HK-2 (cell line): ENCODE measurements around the gene MAD1L1.

Experiments
- DNase-seq: peaks from one replicate; pipeline ENCODE4 v3.0.0-alpha.2; 2018; ENCODE audit not compliant: unreplicated experiment

MAD1L1 gene

DNA sequence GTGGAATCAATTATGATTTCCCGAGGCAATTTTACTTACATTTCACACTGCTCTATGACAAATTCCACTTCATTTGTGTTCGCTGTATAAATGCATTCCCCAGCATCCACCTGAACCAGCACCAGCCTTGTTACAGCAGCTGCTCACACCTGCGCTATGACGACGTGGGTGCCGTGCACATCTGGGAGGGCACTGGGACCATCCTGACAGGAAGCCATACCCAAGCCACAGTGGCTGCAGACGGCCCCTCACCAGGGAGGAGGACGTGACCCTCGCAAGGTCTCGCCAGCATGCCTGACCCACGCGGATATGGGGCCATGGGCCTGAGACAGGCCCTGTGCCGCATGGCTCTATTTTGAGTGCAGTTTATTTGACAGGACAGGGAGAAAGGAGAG is 201.3 kb downstream of the MAD1L1 start:
- DNase-seq: no peak

DNA sequence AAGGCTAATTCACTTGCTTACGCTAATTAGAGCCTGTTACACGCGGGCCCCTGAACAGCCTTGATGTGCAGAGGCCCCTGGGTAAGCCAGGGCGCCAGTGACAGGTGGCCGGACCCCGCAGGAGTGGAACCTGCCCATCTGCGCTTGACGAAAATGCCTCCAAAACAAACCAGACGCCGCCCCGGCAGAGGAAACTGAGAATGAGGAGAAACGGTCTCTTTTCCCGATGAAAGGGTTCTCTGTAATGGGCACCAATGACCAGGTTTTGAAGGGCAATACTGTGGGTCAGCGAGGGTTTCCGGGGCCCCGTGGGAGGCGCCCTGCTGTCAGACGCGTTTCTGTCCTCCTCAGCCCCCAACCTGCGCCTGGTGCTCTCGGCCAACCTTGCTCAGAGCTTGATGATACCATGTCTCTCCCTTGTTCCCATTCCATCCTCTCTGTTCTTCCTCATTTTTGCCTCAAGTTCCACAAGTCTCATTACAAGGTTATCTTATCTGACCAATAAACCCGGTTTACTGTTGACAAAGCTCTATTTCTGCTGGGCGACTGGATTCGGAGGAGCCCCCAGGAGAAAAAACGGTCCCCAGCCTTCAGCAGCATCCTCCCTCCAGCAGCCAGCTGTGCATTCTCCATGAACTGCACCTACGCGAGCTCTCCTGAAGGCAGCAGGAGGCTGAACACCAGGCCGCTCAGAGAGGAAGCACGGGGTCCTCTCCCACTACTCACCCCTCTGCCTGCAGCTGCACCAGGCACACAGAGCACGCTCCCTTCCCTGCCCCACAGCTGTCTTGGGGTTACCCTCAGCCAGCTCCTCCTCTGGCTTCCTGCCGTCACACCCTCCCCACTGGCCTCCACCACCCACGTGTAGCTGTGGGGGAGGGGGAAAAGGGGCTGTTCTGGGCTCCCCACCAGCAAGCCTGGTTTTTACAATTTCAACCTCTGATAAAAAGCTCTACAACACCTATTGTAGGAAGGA is 202.0 kb downstream of the MAD1L1 start:
- no peak for DNase-seq

DNA sequence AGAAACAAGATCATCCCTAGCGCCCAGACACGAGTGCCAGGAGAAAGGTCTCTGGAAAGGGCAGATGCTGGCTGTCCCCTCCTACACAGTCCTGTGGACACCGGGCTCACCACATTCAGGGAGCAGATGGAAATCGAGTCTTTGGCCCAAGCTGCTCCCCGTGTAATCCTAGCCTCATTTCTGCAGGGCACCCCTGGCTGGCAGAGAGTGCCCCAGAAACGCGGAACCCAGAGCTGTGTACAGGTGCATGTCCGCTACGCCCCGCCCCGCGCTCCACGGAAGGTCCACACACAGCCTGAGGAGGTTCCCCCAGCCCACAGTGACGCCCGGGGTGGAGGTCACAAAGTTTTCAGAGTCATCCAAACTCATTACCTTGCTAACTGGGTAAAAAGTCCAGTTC is 202.8 kb downstream of the MAD1L1 start:
- no peak for DNase-seq

DNA sequence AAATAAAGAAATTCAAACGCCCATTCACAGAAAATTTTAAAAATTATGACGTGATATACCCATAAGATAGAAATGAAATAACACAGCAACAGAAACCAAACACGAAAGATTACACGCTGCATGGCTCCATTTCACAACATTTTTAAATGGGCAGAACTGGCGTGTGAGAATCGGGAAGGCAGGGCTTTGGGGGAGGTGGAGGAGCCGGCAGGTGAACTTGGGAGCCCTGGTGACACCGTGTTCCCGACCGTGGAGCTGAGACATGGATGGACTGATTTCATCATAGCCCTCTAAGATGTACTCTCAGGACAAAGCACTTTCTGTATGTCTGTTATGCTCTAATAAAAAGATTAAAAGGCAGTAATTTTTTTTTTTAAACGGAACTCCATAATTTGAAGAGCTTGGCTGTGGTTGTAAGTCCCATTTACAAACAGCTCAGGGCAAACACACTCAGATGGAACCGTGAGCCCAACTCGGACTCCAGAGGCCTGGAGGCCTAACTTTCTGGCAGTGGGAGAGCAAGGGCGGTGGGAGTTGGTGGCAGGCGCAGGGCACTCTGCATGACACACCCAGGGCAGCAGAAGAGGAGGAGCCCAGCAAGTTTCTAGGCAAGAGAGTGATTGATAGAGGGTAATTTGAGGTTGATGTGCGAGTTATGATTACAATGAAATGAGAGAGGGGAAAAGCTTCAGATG is 203.4 kb downstream of the MAD1L1 start:
- no peak for DNase-seq

DNA sequence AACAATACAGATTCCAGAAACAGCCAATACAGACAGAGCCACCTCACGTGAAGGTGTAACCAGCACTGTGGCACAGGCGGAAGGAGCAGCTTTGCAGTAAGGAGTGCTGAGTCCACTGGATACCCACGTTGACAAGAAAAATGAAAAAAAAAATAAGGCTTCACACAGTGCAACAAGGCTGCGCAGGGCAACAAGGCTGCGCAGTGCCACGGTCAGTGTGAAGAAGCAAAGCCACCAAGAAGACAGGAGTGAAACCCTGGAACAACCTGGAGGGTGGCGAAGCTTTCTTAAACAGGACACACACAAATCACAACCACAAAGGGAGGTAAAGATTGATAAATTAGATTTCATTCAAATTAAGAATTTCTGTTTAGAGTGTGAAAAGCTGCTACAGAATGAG is 204.0 kb downstream of the MAD1L1 start:
- no peak for DNase-seq

DNA sequence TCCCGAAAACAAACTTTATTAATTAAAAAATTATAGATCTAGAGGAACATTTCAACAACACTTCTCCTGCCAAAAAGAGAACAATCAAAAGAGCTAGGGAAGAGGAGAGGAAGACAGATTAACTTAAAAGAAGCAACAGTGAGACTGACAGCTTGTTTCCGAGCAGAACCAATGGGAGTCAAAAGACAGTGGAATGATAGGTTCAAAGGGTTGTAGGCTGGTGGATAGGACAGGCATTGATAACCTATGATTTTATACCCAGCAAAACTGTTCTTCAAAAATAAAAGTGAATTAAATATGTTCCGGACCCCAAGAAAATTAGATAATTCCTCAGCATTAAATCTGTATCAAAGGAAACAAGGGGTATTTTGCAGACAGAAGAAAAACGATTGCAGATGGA is 207.6 kb downstream of the MAD1L1 start:
- DNase-seq: no peak

DNA sequence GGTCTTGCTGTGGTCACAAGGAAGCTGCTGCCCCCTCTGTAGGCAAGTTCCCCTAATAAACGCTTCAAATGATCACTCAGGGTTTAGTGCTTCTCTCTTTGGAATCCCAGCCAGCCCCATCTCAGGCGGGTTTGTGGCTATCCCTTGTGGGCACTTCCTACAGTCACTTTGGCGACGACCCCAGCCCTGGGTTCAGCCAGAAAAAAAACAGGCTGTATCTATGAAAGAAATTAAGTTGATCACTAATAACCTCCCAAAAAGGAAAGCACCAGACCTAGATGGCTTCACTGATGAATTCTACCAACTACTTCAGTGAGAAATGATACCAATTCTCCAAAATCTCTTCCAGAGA is 208.2 kb downstream of the MAD1L1 start:
- DNase-seq: no peak

DNA sequence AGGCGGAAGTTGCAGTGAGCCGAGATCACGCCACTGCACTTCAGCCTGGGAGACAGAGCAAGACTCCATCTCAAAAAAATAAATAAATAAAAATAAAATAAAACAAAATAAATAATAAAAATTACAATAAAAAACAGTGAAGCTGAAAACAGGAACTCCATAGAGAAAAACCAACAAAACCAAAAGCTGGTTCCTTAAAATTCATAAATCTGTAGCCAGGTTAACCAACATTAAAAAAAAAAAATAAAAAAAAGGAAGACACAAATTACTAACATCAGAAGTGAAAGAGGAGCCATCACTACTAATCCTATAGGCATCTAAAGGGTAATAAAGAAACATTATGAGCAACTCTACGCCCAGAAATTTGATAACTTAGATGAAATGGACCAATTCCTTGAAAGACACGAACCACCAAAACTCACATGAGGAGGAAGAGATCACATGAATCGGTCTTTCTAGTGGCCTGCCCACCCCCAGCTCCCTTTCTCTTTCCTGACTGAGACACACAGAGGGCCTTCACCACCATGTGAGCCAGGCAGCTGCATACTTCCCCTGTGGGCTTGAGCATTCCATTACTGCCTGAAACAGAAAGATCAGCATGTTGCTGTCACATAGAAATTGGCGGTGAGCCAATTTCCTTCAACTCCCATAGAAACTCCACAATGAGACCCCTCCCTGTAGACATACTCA is 208.7 kb downstream of the MAD1L1 start:
- no peak for DNase-seq

DNA sequence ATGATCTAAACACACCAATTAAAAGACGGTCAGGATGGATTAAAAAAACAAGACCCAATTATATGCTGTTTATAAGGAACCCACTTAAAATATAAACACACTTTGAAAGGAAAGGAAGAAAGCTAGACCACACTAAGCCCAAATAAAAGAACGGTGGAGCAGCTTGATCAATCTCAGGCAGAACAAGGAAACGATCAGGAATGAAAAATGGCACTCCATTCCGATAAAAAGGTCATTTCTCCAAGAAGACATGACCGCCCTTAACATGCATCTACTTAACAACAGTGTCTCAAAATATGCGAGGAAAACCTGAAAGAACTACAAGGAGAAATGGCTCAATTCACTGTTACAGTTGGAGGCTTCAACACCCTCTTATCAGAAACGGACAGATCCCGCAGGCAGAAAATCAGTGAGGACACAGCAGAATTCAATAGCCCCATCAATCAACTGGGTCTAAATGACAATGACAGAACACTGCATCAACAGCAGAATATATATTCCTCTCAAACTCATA is 210.0 kb downstream of the MAD1L1 start:
- no peak for DNase-seq

DNA sequence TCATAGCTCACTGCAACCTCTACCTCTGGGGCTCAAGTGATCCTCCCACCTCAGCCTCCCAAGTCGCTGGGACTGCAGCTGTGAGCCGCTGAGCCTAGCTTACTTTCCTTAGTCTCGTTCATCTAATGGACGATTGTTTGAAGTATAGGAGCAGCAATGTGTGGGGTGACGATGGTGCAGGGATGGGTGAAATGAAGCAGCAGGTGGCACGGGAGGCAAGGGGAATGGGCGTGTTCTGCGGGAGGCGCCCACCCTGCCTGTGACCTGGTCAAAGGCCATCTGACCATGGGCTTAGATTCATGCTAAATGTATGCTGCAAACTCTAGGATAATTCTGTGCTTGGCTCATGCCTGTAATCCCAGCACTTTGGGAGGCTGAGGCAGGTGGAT is 210.7 kb downstream of the MAD1L1 start:
- no peak for DNase-seq

DNA sequence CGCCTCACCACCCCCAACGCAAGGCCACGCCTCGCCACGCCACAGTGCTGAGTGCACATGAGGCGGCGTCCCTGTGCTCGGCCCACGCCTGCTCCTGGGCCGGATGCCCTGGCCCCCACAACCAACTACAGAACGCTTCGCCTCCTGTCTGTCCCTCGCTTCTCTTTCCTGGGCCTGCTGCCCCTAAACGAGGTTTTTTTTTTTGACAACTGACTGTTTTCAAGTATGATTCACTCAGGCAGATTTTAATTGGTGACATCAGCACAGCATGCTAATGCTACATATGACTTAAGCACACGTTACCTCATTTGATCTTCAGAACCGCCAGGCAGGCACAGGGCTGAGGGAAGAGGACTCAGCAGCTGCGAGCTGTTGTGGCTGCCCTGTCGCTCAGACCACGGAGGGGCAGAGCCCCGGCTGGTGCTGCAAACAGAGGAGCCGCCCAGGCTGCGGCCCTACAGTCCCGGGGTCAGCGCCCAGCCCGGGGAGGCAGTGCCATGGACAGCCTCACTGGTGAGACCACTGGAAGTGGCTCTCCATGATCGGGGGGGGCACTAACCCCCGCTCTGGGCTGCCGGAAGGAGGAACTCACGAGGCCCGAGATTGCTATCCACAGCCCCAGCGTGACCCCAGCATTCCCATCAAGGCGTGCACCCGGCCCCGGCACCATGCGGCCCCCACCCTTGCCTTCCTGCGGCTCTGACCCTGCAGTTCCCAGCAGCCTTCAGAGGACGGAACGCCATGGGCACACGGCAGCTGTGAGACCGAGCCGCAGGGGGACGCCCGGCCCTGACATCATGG is 212.8 kb downstream of the MAD1L1 start:
- DNase-seq: no peak

DNA sequence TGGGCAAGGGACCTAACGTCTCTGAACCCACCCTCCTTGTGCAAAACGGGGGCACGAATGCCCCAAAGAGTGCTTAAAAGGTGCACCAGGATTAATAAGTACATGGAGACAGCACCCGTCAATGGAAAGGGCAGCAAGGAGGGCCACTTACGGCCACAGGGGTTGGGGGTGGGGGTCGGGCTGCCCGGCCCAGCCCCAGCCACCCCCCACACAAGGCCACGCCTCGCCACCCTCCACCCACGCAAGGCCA is 213.4 kb downstream of the MAD1L1 start:
- DNase-seq: no peak

DNA sequence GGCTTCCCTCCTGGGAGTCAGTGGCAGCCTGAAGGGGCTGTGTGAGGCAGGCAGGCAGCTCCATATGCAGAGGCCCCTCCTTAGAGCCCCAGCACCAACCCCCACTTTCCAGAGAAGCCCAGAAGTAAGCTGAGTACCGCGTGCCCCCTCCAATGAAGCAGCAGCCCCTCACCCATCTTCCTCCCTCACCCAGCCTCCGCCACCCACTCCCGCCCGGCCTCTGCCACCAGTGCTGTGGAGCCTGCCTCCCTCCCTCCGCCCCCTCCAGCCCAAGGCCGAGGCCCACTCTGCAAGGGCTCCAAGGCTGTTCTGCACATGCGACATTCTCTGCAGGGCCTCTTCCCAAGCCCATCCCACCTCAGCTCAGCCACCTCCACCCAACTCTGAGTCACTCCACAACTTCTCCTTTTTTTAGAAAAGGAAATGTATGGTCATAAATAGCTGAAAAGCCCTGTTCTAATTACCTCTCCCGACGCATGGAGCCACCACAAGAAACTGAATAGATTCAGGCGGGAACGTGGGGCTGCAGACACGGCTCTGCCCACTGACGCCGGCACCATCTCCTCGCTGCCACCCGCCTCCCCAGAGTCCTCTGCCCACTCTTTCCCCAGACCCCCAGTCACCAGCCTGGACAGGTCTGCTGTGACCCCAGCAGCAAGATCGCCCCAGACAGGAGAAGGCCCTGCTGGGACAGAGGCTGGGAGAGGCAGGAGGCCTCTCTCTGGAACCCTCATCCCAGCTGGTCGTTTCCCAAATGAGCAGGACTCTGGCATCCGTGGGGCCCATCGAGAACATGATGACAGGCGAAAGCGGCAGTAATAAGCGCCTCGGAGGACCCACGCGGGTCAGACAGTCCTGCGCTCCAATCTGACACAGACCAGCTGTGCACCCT is 213.9 kb downstream of the MAD1L1 start:
- no peak for DNase-seq

DNA sequence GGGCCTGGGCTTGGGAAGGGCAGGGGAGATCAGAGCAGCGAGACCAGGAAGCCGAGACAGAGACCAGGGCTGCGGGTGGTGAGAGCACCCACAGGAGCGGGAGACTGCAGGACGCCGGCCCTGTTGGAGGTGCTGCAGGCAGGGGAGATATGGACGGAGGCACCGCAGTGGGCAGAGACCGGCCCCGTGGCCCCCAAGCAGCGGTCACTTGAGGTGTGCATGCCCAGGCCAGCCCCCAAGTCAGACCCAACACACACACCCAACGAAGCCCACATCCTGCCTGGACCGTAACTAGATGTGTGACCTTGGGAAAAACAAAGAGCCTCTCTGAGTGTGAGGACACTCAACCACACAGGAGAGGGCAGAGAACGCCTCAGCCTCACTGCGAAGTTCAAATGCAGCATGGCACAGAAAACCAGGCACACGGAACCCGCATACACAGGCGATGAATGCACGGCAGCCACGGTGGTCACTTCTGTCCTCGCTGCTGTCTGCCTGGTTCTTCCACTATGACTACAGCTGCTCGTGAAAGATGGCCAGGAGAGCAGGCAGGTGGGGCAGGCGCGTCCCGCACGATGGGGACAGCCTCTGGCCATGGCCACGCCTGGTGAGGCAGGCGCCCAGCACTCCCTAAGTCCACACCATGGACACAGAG is 214.7 kb downstream of the MAD1L1 start:
- no peak for DNase-seq

DNA sequence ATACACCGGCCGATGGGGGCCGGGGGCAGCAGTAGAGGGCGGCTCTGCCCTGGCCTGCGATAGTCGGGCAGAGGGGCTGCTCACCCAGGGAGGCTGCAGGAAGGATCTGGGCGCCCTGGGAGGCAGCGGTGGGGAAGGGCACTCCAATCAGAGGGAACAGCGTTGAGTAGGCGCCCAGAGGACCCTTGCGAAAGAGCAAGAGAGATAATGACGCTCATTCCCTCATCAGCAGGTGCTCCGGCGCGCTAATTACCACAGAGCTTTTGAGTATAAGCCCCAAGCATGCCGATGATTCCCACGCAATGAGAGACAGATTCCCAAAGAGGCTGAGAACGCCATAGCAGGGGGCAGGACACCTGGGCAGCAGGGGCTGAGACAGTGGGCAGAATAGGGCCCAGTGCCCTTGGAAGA is 215.3 kb downstream of the MAD1L1 start:
- DNase-seq: no peak

DNA sequence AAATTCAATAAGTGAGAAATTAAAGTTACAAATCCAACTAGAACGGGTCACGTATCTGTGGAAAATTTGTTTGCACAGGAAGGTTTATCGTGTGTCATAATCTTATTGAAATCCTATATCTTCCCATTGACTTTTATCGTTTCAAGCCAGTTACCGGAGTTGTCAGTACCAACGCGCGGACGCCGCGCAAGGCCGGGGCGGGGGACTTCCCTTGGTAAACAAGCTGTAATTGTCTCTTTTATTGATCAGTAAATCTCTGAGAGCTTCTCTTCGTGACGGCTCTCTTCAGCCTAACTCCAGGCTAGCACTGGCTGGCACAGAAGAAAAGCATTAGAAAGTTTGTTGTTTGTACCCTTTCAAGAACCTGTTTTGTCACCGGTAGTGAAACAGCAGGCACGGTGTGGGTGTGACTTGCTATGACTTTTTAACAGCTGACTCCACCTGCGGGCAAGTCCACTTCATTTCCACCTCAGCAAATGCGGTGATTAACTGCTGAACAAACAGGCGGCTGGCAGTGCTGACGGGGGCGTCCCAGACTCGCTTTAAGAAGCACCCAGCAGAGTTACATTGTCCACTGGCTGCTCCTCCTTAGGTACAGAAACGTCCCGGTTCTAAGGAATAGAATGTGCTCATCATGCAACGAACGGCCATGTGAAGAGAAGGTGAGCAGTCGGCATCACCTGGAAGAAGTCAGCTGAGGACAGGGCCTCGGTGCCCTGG is 215.8 kb downstream of the MAD1L1 start:
- no peak for DNase-seq

DNA sequence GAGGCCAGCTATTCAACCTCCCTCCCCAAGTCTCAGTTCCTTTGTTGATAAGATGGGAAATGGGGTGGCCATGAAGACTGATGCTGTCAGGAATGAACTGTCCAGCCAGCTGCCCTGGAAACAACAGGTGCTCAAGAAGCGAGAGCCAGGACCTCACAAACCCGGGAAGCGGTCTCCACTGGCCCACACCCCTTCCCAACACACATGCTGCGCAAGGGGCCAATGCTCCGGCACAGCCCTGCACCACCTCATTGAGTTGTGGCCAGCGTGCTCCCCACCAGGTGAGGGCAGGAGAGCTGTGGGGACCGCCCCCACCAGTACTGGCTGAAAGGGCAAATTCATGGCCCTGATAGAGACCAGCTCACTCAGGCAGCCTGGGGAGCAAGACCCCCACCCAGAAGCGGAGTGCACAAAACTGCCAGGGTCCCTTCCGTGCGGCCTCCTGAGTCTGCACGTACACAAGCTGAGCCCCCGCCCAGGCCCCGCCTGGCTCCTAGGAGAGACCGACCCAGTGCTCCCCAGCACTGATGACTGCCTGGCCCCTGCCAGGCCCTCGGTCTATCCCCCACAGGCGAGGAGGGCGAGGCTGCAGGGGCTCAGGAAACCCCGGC is 216.6 kb downstream of the MAD1L1 start:
- DNase-seq: no peak

DNA sequence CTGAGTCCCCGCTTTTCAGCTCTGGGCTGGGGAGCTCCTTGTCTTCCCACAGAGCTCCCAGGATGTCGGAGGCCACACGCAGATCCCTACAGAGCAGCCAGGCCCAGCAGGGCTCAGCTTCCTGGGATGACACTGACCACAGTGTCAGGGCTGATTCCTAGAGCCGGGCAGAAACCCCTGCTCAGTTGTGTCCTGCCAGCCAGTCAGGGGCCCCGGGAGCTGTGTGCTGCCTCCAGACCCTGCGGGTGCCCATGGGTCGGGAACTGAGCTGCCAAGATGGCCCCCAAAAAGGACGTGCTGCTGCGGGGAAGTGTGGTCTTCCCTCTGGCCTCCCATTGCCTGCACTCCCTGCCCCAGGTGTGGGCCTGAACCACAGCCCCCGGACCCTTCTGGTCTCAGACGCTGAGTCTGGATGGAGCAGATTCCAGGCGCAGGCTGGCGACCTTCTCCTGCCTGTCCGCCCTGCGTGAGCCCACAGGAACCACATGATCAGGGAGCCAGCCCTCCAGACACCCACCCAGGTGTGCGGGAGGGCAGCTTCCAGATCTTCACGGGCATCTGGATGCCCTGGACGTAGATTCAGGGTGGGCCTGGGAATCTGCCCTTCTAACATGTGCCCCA is 217.4 kb downstream of the MAD1L1 start:
- DNase-seq: no peak
